Measurements from ENCODE around the gene RPL32. TPM values are rescaled to one million over a fixed set of nuclear protein-coding genes. Genes with fewer than 3 reads are reported as not detected.

The RPL32 gene
- total and polyA plus RNA-seq, 2 donors (not counting 3 experiments of a cell fraction or from before 2014, with no cell fraction given) = 1,075 to 1,588 TPM

DNA sequence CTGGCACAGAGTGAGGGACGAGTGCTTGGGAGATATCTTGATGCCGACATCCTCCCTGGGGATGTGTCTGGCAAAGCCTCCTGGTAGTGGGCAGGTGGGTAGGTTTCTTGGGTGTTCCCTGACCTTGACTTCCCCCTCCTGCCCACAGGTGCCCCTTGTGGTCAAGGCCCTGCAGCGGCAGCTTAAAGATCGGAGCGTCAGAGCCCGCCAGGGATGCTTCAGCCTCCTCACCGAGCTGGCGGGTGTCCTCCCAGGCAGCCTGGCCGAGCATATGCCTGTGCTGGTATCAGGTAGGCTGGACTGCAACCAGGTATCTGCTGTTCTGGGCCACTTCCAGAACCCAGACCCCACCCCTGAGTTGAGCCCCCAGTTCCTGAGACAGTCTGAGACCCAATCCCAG, 25.6 kb downstream of the RPL32 start:
- intact Hi-C loops (cut with micrococcal nuclease) = no loop called here
- H3K27me3 ChIP-seq (ENCODE audit: control insufficient read depth in 2 of 2, insufficient read depth in 2 of 2, low read length in 2 of 2) = no peaks in the 10 kb centered on the region
- BruUV-seq (replicated peaks) = no TSS peak
- dilution Hi-C loops (cut with MboI; ENCODE audit: extremely low pct_ligation_motif_present, low sequenced_read_pairs) = no loop called here
- no peaks in the 10 kb centered on the region for H4K20me1 ChIP-seq (replicated peaks; ENCODE audit: control insufficient read depth, extremely low read depth, insufficient read depth, low read length)
- H3K9me1 ChIP-seq (replicated peaks; ENCODE audit: control insufficient read depth, extremely low read depth, insufficient read depth, low read length) = no peaks in the 10 kb centered on the region
- H3K4me3 ChIP-seq (replicated peaks in 1 of 3; ENCODE audit: insufficient read depth in 1 of 3, low read depth in 1 of 3, low read length in 3 of 3) = no peak overlapping the region
- no peak overlapping the region for H3K9ac ChIP-seq (replicated peaks; ENCODE audit: extremely low read depth, insufficient read depth, low read length)
- H3K79me2 ChIP-seq (ENCODE audit: control insufficient read depth, insufficient read depth, low read length) = no peaks in the 10 kb centered on the region
- no peak for DNase-seq (ENCODE audit: low read depth, low spot score)
- no peak overlapping the region for H3K4me2 ChIP-seq (ENCODE audit: insufficient read depth, low read length)
- FAIRE-seq = no peak
- H3K4me1 ChIP-seq (ENCODE audit: control insufficient read depth, extremely low read depth, insufficient read depth, low read length) = peaks cover under 1% of the 10 kb centered on the region
- H3K27ac ChIP-seq (ENCODE audit: insufficient read depth, low read depth, low read length) = no peak overlapping the region
- no peak overlapping the region for H2AFZ ChIP-seq (ENCODE audit: low read depth, low read length)
- peaks cover 0 to 4% of the 10 kb centered on the region in 2 experiments for H3K36me3 ChIP-seq (ENCODE audit: control insufficient read depth in 2 of 2, extremely low read depth in 1 of 2, insufficient read depth in 2 of 2, low read length in 2 of 2)
- no peaks in the 10 kb centered on the region for H3K9me3 ChIP-seq (replicated peaks; ENCODE audit: control insufficient read depth, insufficient read depth, low read length)
- TF ChIP-seq MYC (IDR thresholded peaks at IDR 0.05; ENCODE audit: low read depth, low read length) = no peak
- TF ChIP-seq FOS (IDR thresholded peaks at IDR 0.05; ENCODE audit: borderline replicate concordance, insufficient read depth, low read length) = no peak
- no peak for TF ChIP-seq GATA2 (IDR thresholded peaks at IDR 0.05; ENCODE audit: insufficient read depth, insufficient read length, low read depth, low read length)
- TF ChIP-seq EZH2 (IDR thresholded peaks at IDR 0.05; ENCODE audit: borderline replicate concordance, low read depth, low read length, severe bottlenecking) = no peak
- no peak for TF ChIP-seq JUN (IDR thresholded peaks at IDR 0.05; ENCODE audit: borderline replicate concordance, insufficient read depth, insufficient read length, low read depth)
- TF ChIP-seq POLR2A (IDR thresholded peaks at IDR 0.05; ENCODE audit: low read depth, low read length) = no peak
- TF ChIP-seq, protein P1, sequence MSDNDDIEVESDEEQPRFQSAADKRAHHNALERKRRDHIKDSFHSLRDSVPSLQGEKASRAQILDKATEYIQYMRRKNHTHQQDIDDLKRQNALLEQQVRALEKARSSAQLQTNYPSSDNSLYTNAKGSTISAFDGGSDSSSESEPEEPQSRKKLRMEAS (IDR thresholded peaks at IDR 0.05; ENCODE audit: insufficient read depth, insufficient read length) = no peak
- TF ChIP-seq, protein P2, sequence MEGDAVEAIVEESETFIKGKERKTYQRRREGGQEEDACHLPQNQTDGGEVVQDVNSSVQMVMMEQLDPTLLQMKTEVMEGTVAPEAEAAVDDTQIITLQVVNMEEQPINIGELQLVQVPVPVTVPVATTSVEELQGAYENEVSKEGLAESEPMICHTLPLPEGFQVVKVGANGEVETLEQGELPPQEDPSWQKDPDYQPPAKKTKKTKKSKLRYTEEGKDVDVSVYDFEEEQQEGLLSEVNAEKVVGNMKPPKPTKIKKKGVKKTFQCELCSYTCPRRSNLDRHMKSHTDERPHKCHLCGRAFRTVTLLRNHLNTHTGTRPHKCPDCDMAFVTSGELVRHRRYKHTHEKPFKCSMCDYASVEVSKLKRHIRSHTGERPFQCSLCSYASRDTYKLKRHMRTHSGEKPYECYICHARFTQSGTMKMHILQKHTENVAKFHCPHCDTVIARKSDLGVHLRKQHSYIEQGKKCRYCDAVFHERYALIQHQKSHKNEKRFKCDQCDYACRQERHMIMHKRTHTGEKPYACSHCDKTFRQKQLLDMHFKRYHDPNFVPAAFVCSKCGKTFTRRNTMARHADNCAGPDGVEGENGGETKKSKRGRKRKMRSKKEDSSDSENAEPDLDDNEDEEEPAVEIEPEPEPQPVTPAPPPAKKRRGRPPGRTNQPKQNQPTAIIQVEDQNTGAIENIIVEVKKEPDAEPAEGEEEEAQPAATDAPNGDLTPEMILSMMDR (IDR thresholded peaks at IDR 0.05; ENCODE audit: extremely low read depth in 1 of 2, insufficient read depth in 1 of 2, low read depth in 1 of 2, low read length in 2 of 2) = no peak
- no peak for TF ChIP-seq POLR2AphosphoS5 (IDR thresholded peaks at IDR 0.05; ENCODE audit: insufficient read depth, low read depth, low read length)
- CTCF ChIA-PET = interaction anchor here (0.6 kb wide), 1 partner anchor 11 kb away, joined by 3 read pairs; no protein-coding TSS in a partner anchor
- POLR2A ChIA-PET = no interaction called here

Data from endothelial cell of umbilical vein (primary cell).